GM23248 (cell line): ENCODE data around the gene MTMR2. TPM values are rescaled to one million over a fixed set of nuclear protein-coding genes. Genes with fewer than 3 reads are reported as not detected.
A peak's percentile ranks its signal among the peaks of the same experiment; 100 is the strongest.
"Not testable (repeated sequence)": the region's sequence is repeated elsewhere in the genome, so short reads cannot be mapped to it uniquely, and the experiment has no call there.

Experiments
- DNase-seq: peaks from one replicate; pipeline ENCODE4 v3.0.0-alpha.2; 2015
- H2AFZ ChIP-seq: fragments of 200-600 bp; sonication (generic); 2 replicates; pipeline ENCODE4 v1.6.1; 2016; ENCODE audit warnings: antibody characterized with exemption
- H3F3A ChIP-seq: fragments of 200-600 bp; sonication (generic); 2 replicates; pipeline ENCODE4 v1.6.1; 2016; ENCODE audit warnings: mild to moderate bottlenecking, antibody characterized with exemption, mixed run types; ENCODE audit not compliant: insufficient read depth
- H3K27ac ChIP-seq: fragments of 200-600 bp; sonication (generic); 2 replicates; pipeline ENCODE4 v1.5.1; 2016; ENCODE audit warnings: mild to moderate bottlenecking
- H3K27me3 ChIP-seq: fragments of 200-600 bp; sonication (generic); replicated peaks from 2 replicates; pipeline ENCODE4 v1.6.1; 2016; ENCODE audit warnings: mild to moderate bottlenecking; ENCODE audit not compliant: insufficient read depth
- H3K36me3 ChIP-seq: fragments of 200-600 bp; sonication (generic); 2 replicates; pipeline ENCODE4 v1.6.1; 2016; ENCODE audit warnings: low read depth, mild to moderate bottlenecking
- H3K4me1 ChIP-seq: fragments of 200-600 bp; sonication (generic); 2 replicates; pipeline ENCODE4 v1.6.1; 2016; ENCODE audit warnings: mild to moderate bottlenecking; ENCODE audit not compliant: insufficient read depth
- H3K4me2 ChIP-seq: fragments of 200-600 bp; sonication (generic); one replicate; pipeline ENCODE4 v1.6.1; 2016; ENCODE audit warnings: mild to moderate bottlenecking; ENCODE audit not compliant: unreplicated experiment
- H3K4me3 ChIP-seq: fragments of 200-600 bp; sonication (generic); 2 replicates; pipeline ENCODE4 v1.5.1; 2016; ENCODE audit warnings: mild to moderate bottlenecking
- H3K79me2 ChIP-seq: fragments of 200-600 bp; sonication (generic); 2 replicates; pipeline ENCODE4 v1.6.1; 2016; ENCODE audit warnings: mild to moderate bottlenecking; ENCODE audit not compliant: insufficient read depth
- H3K9ac ChIP-seq: fragments of 200-600 bp; sonication (generic); 2 replicates; pipeline ENCODE4 v1.6.1; 2016; ENCODE audit warnings: mild to moderate bottlenecking
- H3K9me2 ChIP-seq: fragments of 200-600 bp; sonication (generic); 2 replicates; pipeline ENCODE4 v1.6.1; 2016; ENCODE audit warnings: mixed run types, mild to moderate bottlenecking, moderate library complexity; ENCODE audit not compliant: insufficient read depth
- H3K9me3 ChIP-seq: fragments of 200-600 bp; sonication (generic); one replicate; pipeline ENCODE4 v1.6.1; 2017; ENCODE audit warnings: low read depth
- H4K20me1 ChIP-seq: fragments of 200-600 bp; sonication (generic); 2 replicates; pipeline ENCODE4 v1.6.0; 2016; ENCODE audit not compliant: insufficient read depth
- EZH2 ChIP-seq: fragments of 200-600 bp; sonication (generic); IDR thresholded peaks from 2 replicates; pipeline ENCODE4 v1.6.1; 2018; ENCODE audit warnings: antibody characterized with exemption, mild to moderate bottlenecking; ENCODE audit not compliant: insufficient read depth, poor library complexity, severe bottlenecking
- EZH2phosphoT487 ChIP-seq: fragments of 200-600 bp; sonication (generic); IDR thresholded peaks from 2 replicates; pipeline ENCODE4 v1.6.1; 2018; ENCODE audit warnings: antibody characterized with exemption, moderate library complexity, mild to moderate bottlenecking, low read depth; ENCODE audit not compliant: insufficient read depth
- WGBS, 2 experiments: methylation state at CpG; one replicate each; pipeline ENCODE4 v1.1.6; 2015 to 2017; ENCODE audit warnings: low lambda C conversion rate in 2 of 2, low coverage in 1 of 2; ENCODE audit errors: missing lambda C conversion rate in 2 of 2; 5-methylcytosine and 5-hydroxymethylcytosine counted together
- in situ Hi-C: fragments of 300-500 bp; cut with MboI; formaldehyde crosslinking; loops from 2 replicates; pipeline ENCODE4 v1.15.0; 2020
- polyA plus RNA-seq: library from polyadenylated mRNA; unstranded; fragments of >200 nt; fragmentation: Nextera tagmentation; extraction: Ambion mirVana; gene quantifications from 2 replicates; pipeline ENCODE4 v1.2.1, GENCODE V29; 2016
- total RNA-seq: library from RNA; depleted of rRNA; stranded (reverse); fragments of >200 nt; shearing (Covaris generic); gene quantifications from 2 replicates; pipeline ENCODE4 v1.2.3, GENCODE V29; 2014

MTMR2 gene
- total and polyA plus RNA-seq, 2 experiments from 2014 or later: 32.4 to 42.1 TPM

DNA sequence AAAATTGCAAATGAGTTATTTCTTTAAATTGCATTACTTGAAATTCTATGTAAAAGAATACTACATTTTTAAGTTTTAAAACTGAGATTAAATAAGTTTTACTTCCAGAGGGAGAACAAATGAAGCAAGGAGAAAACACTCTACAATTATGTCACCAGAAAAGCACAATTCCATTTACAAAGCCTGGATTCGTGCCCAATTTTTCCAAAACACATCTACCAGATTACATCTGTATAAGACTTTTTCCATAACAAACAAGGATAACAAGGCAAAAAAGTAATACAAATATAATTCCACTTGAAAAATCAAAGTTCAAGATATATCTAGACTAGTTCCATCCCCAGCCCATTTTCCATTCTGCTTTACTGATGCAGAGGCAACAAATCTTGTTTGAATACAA is 40.5 kb downstream of the MTMR2 start:
- no peaks in the 10 kb centered on the region for H3K9me2 ChIP-seq
- peaks cover 31% of the 10 kb centered on the region; the same call in 1 of the 2 replicates for H3F3A ChIP-seq
- no peak overlapping the region for H3K27ac ChIP-seq
- no peak for DNase-seq
- WGBS, 2 experiments: 90 to 95% methylated on average over 1 of the region's 1 CpG
- H3K4me2 ChIP-seq: no peak overlapping the region
- peaks cover 18% of the 10 kb centered on the region for H3K36me3 ChIP-seq
- H2AFZ ChIP-seq: no peak overlapping the region
- H3K79me2 ChIP-seq: peaks cover 16% of the 10 kb centered on the region
- TF ChIP-seq EZH2phosphoT487 (no peak), EZH2 (no peak)
- no peaks in the 10 kb centered on the region for H3K9me3 ChIP-seq
- in situ Hi-C loops: no loop called here
- H3K4me1 ChIP-seq: peaks cover 17% of the 10 kb centered on the region
- H3K4me3 ChIP-seq: no peak overlapping the region
- H3K9ac ChIP-seq: no peak overlapping the region
- H3K27me3 ChIP-seq: no peaks in the 10 kb centered on the region
- no peaks in the 10 kb centered on the region for H4K20me1 ChIP-seq

DNA sequence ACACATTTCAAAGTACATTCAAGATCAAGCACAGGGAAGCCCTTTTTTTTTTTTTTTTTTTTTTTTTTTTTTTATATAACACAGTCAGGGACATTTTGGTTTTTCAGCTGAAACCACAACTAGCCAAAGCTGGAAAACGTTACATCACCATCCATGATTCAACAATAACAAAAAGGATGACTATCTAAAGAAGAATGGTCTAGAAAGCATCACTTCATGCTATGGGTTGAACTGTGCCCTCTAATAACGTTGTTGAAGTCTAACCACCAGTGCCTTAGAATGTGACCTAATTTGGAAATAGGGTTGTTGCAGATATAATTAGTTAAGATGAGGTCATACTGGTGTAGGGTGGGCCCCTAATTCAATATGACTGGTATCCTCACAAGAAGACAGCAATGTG is 46.6 kb downstream of the MTMR2 start:
- H3F3A ChIP-seq: peaks cover 12% of the 10 kb centered on the region
- H3K4me2 ChIP-seq: peak overlapping the region; percentile 45
- H3K9me2 ChIP-seq: no peaks in the 10 kb centered on the region
- H3K4me1 ChIP-seq: peaks cover 24% of the 10 kb centered on the region
- H3K4me3 ChIP-seq: no peak overlapping the region
- H3K27me3 ChIP-seq: no peaks in the 10 kb centered on the region
- H3K36me3 ChIP-seq: peaks cover 7% of the 10 kb centered on the region
- TF ChIP-seq EZH2phosphoT487 (0 out of 2 replicates have a peak, but pooled peaks have one; percentile 81), EZH2 (no peak)
- peak overlapping the region; percentile 83 for H3K27ac ChIP-seq
- H4K20me1 ChIP-seq: no peaks in the 10 kb centered on the region
- in situ Hi-C loops: no loop called here
- H3K9me3 ChIP-seq: no peaks in the 10 kb centered on the region
- H3K9ac ChIP-seq: peak overlapping the region; percentile 36; the same call in 1 of the 2 replicates
- H2AFZ ChIP-seq: no peak overlapping the region
- DNase-seq: peak; percentile 96
- 0 out of 2 replicates have a peak, but pooled peaks cover 12% of the 10 kb centered on the region for H3K79me2 ChIP-seq
- 0% methylated on average over 2 of the region's 2 CpGs for WGBS, 2 experiments

- H3K4me1 ChIP-seq, H2AFZ ChIP-seq, H3K4me2 ChIP-seq, H3F3A ChIP-seq, H3K9me3 ChIP-seq, H3K4me3 ChIP-seq, in situ Hi-C loops, H3K9ac ChIP-seq, H4K20me1 ChIP-seq, H3K27ac ChIP-seq, H3K36me3 ChIP-seq, DNase-seq, H3K9me2 ChIP-seq, H3K27me3 ChIP-seq: not testable (repeated sequence)
- WGBS, 2 experiments: 87 to 100% methylated on average over 3 of the region's 3 CpGs
- peaks cover 15% of the 10 kb centered on the region for H3K79me2 ChIP-seq
These were observed 53.0 kb downstream of the MTMR2 start for GRCh38 chr11:95870877-95871276.

DNA sequence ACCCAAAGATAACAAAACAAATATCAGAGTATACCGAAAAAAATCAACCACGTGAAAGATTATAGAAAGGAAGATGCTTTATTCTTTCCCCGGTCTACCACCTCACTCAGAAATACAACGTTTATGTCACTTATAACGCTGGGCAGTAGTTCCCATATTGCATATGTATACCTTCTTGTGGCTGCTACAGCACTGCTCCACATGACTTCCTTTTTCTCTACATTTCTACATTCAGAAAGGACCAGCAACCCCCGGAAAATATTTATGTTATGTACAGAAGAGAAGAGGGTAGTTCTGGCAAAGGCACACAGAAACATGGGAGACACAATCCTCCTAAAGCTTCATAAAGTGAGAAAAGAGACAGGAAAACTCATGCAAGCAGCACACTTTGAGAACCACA is 56.8 kb downstream of the MTMR2 start:
- no peak overlapping the region for H2AFZ ChIP-seq
- H4K20me1 ChIP-seq: no peaks in the 10 kb centered on the region
- H3K36me3 ChIP-seq: peaks cover 2% of the 10 kb centered on the region; the same call in 1 of the 2 replicates
- no peaks in the 10 kb centered on the region for H3K9me3 ChIP-seq
- peaks cover 19% of the 10 kb centered on the region for H3K79me2 ChIP-seq
- DNase-seq: no peak
- TF ChIP-seq EZH2: no peak
- no peak for TF ChIP-seq EZH2phosphoT487
- H3K4me2 ChIP-seq: no peak overlapping the region
- in situ Hi-C loops: no loop called here
- WGBS, 2 experiments: 85 to 87% methylated on average over 6 of the region's 6 CpGs
- peaks cover 32% of the 10 kb centered on the region for H3F3A ChIP-seq
- H3K27ac ChIP-seq: no peak overlapping the region
- H3K27me3 ChIP-seq: no peaks in the 10 kb centered on the region
- H3K9me2 ChIP-seq: no peaks in the 10 kb centered on the region
- no peak overlapping the region for H3K4me3 ChIP-seq
- H3K9ac ChIP-seq: no peak overlapping the region
- peaks cover 24% of the 10 kb centered on the region for H3K4me1 ChIP-seq

DNA sequence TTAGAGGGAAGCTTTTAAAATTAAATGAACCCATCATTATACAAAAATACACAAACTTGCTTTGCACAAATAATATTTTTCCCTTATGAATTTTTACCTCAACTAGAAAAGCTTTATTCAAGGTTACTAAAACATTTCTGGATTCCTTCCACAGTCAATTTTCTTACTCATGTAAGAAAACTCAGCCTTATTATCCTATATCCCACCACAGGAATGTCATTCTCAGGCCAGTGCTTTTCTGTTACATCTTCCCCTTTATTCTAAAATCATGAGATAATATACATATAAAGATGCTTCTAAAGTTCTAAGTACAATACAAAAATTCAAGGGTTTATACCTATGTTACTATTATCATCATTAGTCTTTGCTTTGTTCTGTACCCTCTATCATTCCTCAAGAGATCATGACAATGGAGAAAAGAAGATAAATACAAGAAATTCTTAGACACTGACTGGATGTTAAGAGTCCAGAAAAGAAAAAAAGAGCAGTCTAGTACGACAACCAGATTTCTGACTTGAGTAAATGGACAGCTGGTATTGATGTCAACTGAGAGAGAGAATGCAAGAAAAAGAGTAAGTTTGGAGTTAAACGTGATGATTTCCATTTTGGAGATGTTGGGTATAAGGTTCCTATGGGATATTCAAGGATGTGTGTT is 60.3 kb downstream of the MTMR2 start:
- TF ChIP-seq EZH2phosphoT487 (no peak), EZH2 (no peak)
- DNase-seq: peak; percentile 84
- Histone ChIP-seq H4K20me1 (no peaks in the 10 kb centered on the region), H2AFZ (no peak overlapping the region), H3K9me2 (no peaks in the 10 kb centered on the region), H3K79me2 (peaks cover 21% of the 10 kb centered on the region), H3K27me3 (no peaks in the 10 kb centered on the region), H3K4me2 (peak overlapping the region; percentile 52), H3K4me1 (peaks cover 24% of the 10 kb centered on the region), H3K4me3 (peak overlapping the region; percentile 6; the same call in 1 of the 2 replicates), H3K9ac (no peak overlapping the region), H3F3A (peaks cover 32% of the 10 kb centered on the region), H3K27ac (peak overlapping the region; percentile 54), H3K9me3 (no peaks in the 10 kb centered on the region), H3K36me3 (peaks cover 11% of the 10 kb centered on the region; the same call in 1 of the 2 replicates)
- in situ Hi-C loops: no loop called here
- WGBS, 2 experiments: 49 to 57% methylated on average over 2 of the region's 2 CpGs

DNA sequence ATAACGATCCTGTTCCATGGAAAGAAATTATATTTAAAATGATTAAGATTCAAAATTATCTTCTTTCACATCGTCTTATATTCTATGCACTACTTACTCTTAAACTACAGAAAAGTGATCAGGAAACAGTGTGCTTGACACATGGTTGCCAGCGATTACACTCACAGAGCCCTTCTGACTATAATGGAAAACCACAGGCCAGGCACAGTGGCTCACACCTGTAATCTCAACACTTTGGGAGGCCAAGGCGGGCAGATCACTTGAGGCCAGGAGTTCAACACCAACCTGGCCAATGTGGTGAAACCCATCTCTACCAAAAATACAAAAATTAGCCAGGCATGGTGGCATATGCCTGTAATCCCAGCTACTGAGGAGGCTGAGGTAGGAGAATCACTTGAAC is 63.9 kb downstream of the MTMR2 start:
- in situ Hi-C loops: not testable (repeated sequence)
- H3F3A ChIP-seq: peaks cover 23% of the 10 kb centered on the region

DNA sequence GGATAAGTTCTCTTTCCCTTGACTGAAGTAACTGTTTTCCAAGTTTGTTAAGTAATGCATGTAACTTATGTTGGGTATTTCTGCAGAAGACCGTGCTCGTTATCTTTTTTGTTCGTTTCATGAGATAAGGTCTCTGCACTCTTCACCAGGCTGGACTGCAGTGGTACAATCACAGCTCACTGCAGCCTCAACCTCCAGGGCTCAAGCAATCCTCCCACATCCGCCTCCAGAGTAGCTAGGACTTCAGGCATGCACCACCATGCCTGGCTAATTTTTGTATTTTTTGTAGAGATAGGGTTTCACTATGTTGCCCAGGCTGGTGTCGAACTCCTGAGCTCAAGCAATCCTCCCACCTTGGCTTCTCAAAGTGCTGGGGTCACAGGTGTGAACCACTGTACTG is 69.5 kb downstream of the MTMR2 start:
- H3K9me2 ChIP-seq, H2AFZ ChIP-seq, in situ Hi-C loops, H4K20me1 ChIP-seq, H3K79me2 ChIP-seq, H3K4me3 ChIP-seq, DNase-seq, H3K4me2 ChIP-seq, H3K9ac ChIP-seq, H3K9me3 ChIP-seq, H3K27me3 ChIP-seq, H3K27ac ChIP-seq: not testable (repeated sequence)
- WGBS, 2 experiments: 94 to 99% methylated on average over 5 of the region's 5 CpGs
- H3K4me1 ChIP-seq: peaks cover 14% of the 10 kb centered on the region
- H3K36me3 ChIP-seq: 0 out of 2 replicates have a peak, but pooled peaks cover 26% of the 10 kb centered on the region
- H3F3A ChIP-seq: peaks cover 23% of the 10 kb centered on the region

More for the DNA sequence above, 63.9 kb downstream of the MTMR2 start:
- not testable (repeated sequence) for H4K20me1 ChIP-seq, H3K4me2 ChIP-seq, H2AFZ ChIP-seq, H3K27me3 ChIP-seq, H3K9me2 ChIP-seq, H3K9ac ChIP-seq, H3K4me3 ChIP-seq, DNase-seq, H3K79me2 ChIP-seq, H3K9me3 ChIP-seq, H3K27ac ChIP-seq
- 0 out of 2 replicates have a peak, but pooled peaks cover 30% of the 10 kb centered on the region for H3K36me3 ChIP-seq
- H3K4me1 ChIP-seq: peaks cover 24% of the 10 kb centered on the region
- WGBS, 2 experiments: 98 to 99% methylated on average over 4 of the region's 4 CpGs
